ENCODE measurements around the gene RNU5D-1. TPM values are rescaled to one million over a fixed set of nuclear protein-coding genes. Genes with fewer than 3 reads are reported as not detected.
A peak's percentile ranks its signal among the peaks of the same experiment; 100 is the strongest.

The RNU5D-1 gene
- total RNA-seq, 2 experiments from 2014 or later, result not detected

DNA sequence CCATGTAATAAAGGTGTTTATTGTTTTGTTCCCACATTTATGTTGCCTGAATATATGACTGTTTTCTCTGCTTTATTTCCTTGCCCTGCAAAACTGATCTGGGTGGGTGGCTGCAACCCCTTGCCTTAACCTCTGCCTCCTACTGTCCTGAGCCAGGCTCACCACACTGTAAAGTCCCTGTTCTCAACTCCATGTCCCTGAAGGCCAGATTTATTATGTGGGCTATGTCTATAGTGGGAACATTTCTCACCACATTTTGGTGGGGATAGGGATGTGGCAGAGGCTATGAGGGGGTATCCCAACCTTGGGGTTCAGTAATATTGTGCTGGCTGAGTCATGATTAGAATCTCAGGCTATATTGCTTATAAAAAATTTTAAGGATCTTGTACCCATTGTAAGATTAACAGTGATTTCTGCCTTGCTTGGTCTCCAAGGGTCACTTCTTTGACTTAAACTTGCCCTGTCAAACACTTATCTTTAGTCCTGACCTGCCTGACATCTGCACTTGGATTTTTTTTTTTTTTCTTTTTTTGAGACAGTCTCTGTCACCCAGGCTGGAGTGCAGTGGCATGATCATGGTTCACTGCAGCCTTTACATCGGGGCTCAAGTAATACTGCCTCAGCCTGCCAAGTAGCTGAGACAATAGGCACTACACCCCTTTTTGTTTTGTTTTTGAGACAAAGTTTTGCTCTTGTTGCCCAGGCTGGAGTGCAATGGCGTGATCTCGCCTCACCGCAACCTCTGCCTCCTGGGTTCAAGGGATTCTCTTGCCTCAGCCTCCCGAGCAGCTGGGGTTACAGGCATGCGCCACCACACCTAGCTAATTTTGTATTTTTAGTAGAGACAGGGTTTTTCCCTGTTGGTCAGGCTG lies 48.0 kb upstream of the RNU5D-1 start:
- H3K4me3 Mint-ChIP-seq, result peak overlapping the region; percentile 69
- H3K27me3 Mint-ChIP-seq, result no peaks in the 10 kb centered on the region
- H3K36me3 ChIP-seq (ENCODE audit: insufficient read depth, low read length), result peaks cover 53% of the 10 kb centered on the region
- H3K36me3 Mint-ChIP-seq (ENCODE audit: low read depth), result peaks cover 57% of the 10 kb centered on the region
- H3K27me3 ChIP-seq (ENCODE audit: control insufficient read depth in 1 of 2, insufficient read depth in 2 of 2, low read length in 2 of 2), result no peaks in the 10 kb centered on the region
- no peak for DNase-seq
- no peaks in the 10 kb centered on the region for H3K9me3 Mint-ChIP-seq
- peak overlapping the region; percentile 89 for H3K27ac Mint-ChIP-seq
- CTCF ChIA-PET, result interaction anchor here (1.3 to 3.8 kb wide), 2 partner anchors 21 to 49 kb away, joined by 3 to 14 read pairs; partner anchors contain the start of gene PLK3
- H3K4me1 ChIP-seq (ENCODE audit: insufficient read depth, low read length), result peaks cover 42% of the 10 kb centered on the region
- H3K4me1 Mint-ChIP-seq (ENCODE audit: low read depth), result peaks cover 53% of the 10 kb centered on the region
- no peaks in the 10 kb centered on the region for H3K9me3 ChIP-seq (ENCODE audit: control insufficient read depth in 1 of 2, insufficient read depth in 1 of 2, low read length in 2 of 2)
- TF ChIP-seq, protein P1, sequence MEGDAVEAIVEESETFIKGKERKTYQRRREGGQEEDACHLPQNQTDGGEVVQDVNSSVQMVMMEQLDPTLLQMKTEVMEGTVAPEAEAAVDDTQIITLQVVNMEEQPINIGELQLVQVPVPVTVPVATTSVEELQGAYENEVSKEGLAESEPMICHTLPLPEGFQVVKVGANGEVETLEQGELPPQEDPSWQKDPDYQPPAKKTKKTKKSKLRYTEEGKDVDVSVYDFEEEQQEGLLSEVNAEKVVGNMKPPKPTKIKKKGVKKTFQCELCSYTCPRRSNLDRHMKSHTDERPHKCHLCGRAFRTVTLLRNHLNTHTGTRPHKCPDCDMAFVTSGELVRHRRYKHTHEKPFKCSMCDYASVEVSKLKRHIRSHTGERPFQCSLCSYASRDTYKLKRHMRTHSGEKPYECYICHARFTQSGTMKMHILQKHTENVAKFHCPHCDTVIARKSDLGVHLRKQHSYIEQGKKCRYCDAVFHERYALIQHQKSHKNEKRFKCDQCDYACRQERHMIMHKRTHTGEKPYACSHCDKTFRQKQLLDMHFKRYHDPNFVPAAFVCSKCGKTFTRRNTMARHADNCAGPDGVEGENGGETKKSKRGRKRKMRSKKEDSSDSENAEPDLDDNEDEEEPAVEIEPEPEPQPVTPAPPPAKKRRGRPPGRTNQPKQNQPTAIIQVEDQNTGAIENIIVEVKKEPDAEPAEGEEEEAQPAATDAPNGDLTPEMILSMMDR (IDR thresholded peaks at IDR 0.05), result no peak
- no peak overlapping the region for H3K27ac ChIP-seq (ENCODE audit: low read depth in 1 of 2, low read length in 2 of 2)
- POLR2A ChIA-PET, result interaction anchor here (0.6 to 1.9 kb wide), 4 partner anchors 21 to 57 kb away, joined by 3 to 8 read pairs (median 4); partner anchors contain the start of gene PLK3
- no peak for ATAC-seq (ENCODE audit: poor library complexity)
- intact Hi-C loops (cut with DNase I, micrococcal nuclease), result loop anchor here in 1 of 2 experiments (5.0 to 10.0 kb wide), 5 partner anchors 47 to 716 kb away; partner anchors contain the start of genes ARMH1, MUTYH, RNU5D-1 and TESK2
- H3K4me3 ChIP-seq (ENCODE audit: low read length), result no peak overlapping the region

DNA sequence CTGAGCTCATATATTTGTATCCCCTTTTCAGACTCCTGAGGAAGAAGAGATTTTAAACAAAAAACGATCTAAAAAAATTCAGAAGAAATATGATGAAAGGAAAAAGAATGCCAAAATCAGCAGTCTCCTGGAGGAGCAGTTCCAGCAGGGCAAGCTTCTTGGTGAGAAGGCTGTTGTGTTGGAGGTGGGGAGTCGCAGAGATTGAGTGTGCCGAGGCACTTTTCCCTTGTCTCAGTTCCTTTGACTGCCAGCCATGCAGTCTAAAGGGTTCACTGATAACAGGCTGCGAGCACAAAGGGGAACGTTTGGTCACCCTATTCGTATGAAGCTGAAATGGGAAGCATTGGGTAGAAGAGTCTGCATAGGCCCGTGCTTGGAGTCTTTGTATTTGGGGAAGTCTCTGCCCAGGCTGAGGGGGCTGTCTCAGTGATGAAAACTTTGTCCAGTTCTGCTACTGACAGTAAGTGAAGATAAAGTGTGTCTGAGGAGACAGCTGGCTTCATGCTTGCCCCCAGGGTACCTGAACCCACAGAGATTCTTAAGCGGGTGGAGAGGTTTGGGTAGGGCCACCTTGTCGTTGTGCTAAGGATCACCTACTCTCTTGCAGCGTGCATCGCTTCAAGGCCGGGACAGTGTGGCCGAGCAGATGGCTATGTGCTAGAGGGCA lies 47.1 kb upstream of the RNU5D-1 start:
- H3K4me3 ChIP-seq (ENCODE audit: low read length), result no peak overlapping the region
- ATAC-seq (ENCODE audit: poor library complexity) (no peak), DNase-seq (no peak)
- POLR2A ChIA-PET, result interaction anchor here (0.7 to 4.5 kb wide), 5 partner anchors 7 to 56 kb away, joined by 3 to 65 read pairs (median 8); partner anchors contain the start of genes BEST4 and RNU5D-1
- H3K27ac ChIP-seq (ENCODE audit: low read depth in 1 of 2, low read length in 2 of 2), result peak overlapping the region in 1 of 2 donors; percentile 91
- H3K36me3 ChIP-seq (ENCODE audit: insufficient read depth, low read length), result peaks cover 53% of the 10 kb centered on the region
- Mint-ChIP-seq H3K4me1 (ENCODE audit: low read depth) (peaks cover 48% of the 10 kb centered on the region), H3K27me3 (no peaks in the 10 kb centered on the region), H3K9me3 (no peaks in the 10 kb centered on the region), H3K4me3 (peak overlapping the region; percentile 90), H3K27ac (peak overlapping the region; percentile 89), H3K36me3 (ENCODE audit: low read depth) (peaks cover 57% of the 10 kb centered on the region)
- TF ChIP-seq, protein P1 (IDR thresholded peaks at IDR 0.05), result no peak
- no peaks in the 10 kb centered on the region for H3K9me3 ChIP-seq (ENCODE audit: control insufficient read depth in 1 of 2, insufficient read depth in 1 of 2, low read length in 2 of 2)
- H3K4me1 ChIP-seq (ENCODE audit: insufficient read depth, low read length), result peaks cover 33% of the 10 kb centered on the region
- CTCF ChIA-PET, result interaction anchor here (1.0 to 3.8 kb wide), 3 partner anchors 22 to 72 kb away, joined by 3 to 14 read pairs (median 3); partner anchors contain the start of gene PLK3
- intact Hi-C loops (cut with DNase I, micrococcal nuclease), result loop anchor here in 1 of 2 experiments (2.0 to 10.0 kb wide), 7 partner anchors 37 to 717 kb away; partner anchors contain the start of genes ARMH1, MUTYH, RNU5D-1 and TESK2
- no peaks in the 10 kb centered on the region for H3K27me3 ChIP-seq (ENCODE audit: control insufficient read depth in 1 of 2, insufficient read depth in 2 of 2, low read length in 2 of 2)

DNA sequence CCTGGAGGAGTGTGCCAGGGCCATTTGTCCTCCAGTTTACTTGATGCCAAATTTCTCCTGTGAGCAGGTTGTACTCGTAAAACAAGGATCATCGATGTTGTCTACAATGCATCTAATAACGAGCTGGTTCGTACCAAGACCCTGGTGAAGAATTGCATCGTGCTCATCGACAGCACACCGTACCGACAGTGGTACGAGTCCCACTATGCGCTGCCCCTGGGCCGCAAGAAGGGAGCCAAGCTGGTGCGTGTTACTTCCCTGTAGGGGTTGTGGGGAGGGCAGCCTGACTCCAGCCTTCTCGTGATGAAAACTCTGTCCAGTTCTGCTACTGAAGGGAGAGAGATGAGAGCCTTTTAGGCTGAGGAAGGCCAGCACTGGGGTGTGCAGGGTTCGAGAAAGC lies 46.6 kb upstream of the RNU5D-1 start:
- POLR2A ChIA-PET, result interaction anchor here (0.7 to 4.5 kb wide), 5 partner anchors 8 to 56 kb away, joined by 3 to 65 read pairs (median 8); partner anchors contain the start of genes BEST4 and RNU5D-1
- intact Hi-C loops (cut with DNase I, micrococcal nuclease), result loop anchor here in 1 of 2 experiments (2.0 to 10.0 kb wide), 7 partner anchors 37 to 717 kb away; partner anchors contain the start of genes ARMH1, MUTYH, RNU5D-1 and TESK2
- H3K4me1 Mint-ChIP-seq (ENCODE audit: low read depth), result peaks cover 54% of the 10 kb centered on the region
- H3K36me3 ChIP-seq (ENCODE audit: insufficient read depth, low read length), result peaks cover 50% of the 10 kb centered on the region
- H3K27ac ChIP-seq (ENCODE audit: low read depth in 1 of 2, low read length in 2 of 2), result peak overlapping the region in 1 of 2 donors; percentile 91
- TF ChIP-seq, protein P1 (IDR thresholded peaks at IDR 0.05), result no peak
- no peak overlapping the region for H3K4me3 ChIP-seq (ENCODE audit: low read length)
- H3K27me3 Mint-ChIP-seq, result no peaks in the 10 kb centered on the region
- H3K9me3 Mint-ChIP-seq, result no peaks in the 10 kb centered on the region
- H3K4me1 ChIP-seq (ENCODE audit: insufficient read depth, low read length), result peaks cover 33% of the 10 kb centered on the region
- DNase-seq, result no peak
- H3K27ac Mint-ChIP-seq, result peak overlapping the region; percentile 89
- peak overlapping the region; percentile 90 for H3K4me3 Mint-ChIP-seq
- H3K9me3 ChIP-seq (ENCODE audit: control insufficient read depth in 1 of 2, insufficient read depth in 1 of 2, low read length in 2 of 2), result no peaks in the 10 kb centered on the region
- no peak for ATAC-seq (ENCODE audit: poor library complexity)
- H3K36me3 Mint-ChIP-seq (ENCODE audit: low read depth), result peaks cover 57% of the 10 kb centered on the region
- no peaks in the 10 kb centered on the region for H3K27me3 ChIP-seq (ENCODE audit: control insufficient read depth in 1 of 2, insufficient read depth in 2 of 2, low read length in 2 of 2)
- CTCF ChIA-PET, result interaction anchor here (1.0 to 3.8 kb wide), 4 partner anchors 22 to 71 kb away, joined by 3 to 20 read pairs (median 8); partner anchors contain the start of genes PLK3 and RNU5D-1
